ENCODE measurements around the gene POMT1. TPM values are rescaled to one million over a fixed set of nuclear protein-coding genes. Genes with fewer than 3 reads are reported as not detected.

POMT1 gene
- total and polyA plus RNA-seq, 4 donors: 11.9 to 28.3 (median 23.1) TPM

- ATAC-seq (ENCODE audit: insufficient read depth, low FRiP score) (no peak), DNase-seq (no peak)
- Histone ChIP-seq H3K4me1 (ENCODE audit: control insufficient read depth in 5 of 5, insufficient read depth in 5 of 5, low read length in 5 of 5) (no peaks in the 10 kb centered on the region), H3K27ac (ENCODE audit: low read depth in 1 of 2, low read length in 1 of 2) (no peak overlapping the region), H3K27me3 (ENCODE audit: control insufficient read depth in 3 of 3, insufficient read depth in 3 of 3, low read length in 2 of 3) (no peaks in the 10 kb centered on the region), H3K9me3 (ENCODE audit: control insufficient read depth in 4 of 4, insufficient read depth in 3 of 4, low read length in 3 of 4) (no peaks in the 10 kb centered on the region), H3K4me3 (no peak overlapping the region), H3K9ac (ENCODE audit: insufficient read depth in 1 of 2, low read length in 2 of 2) (no peak overlapping the region), H3K36me3 (ENCODE audit: control insufficient read depth in 4 of 4, insufficient read depth in 4 of 4, low read length in 4 of 4) (peaks cover 25 to 89% (median 78%) of the 10 kb centered on the region in 4 donors)
- 96 to 97% methylated on average over 1 of the region's 1 CpG for WGBS, 2 donors
- TF ChIP-seq, protein P1, sequence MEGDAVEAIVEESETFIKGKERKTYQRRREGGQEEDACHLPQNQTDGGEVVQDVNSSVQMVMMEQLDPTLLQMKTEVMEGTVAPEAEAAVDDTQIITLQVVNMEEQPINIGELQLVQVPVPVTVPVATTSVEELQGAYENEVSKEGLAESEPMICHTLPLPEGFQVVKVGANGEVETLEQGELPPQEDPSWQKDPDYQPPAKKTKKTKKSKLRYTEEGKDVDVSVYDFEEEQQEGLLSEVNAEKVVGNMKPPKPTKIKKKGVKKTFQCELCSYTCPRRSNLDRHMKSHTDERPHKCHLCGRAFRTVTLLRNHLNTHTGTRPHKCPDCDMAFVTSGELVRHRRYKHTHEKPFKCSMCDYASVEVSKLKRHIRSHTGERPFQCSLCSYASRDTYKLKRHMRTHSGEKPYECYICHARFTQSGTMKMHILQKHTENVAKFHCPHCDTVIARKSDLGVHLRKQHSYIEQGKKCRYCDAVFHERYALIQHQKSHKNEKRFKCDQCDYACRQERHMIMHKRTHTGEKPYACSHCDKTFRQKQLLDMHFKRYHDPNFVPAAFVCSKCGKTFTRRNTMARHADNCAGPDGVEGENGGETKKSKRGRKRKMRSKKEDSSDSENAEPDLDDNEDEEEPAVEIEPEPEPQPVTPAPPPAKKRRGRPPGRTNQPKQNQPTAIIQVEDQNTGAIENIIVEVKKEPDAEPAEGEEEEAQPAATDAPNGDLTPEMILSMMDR (IDR thresholded peaks at IDR 0.05; ENCODE audit: control extremely low read depth, extremely low read depth): no peak
Measured at GRCh38 chr9:131480258-131480657, 22.5 kb upstream of the POMT1 start.

DNA sequence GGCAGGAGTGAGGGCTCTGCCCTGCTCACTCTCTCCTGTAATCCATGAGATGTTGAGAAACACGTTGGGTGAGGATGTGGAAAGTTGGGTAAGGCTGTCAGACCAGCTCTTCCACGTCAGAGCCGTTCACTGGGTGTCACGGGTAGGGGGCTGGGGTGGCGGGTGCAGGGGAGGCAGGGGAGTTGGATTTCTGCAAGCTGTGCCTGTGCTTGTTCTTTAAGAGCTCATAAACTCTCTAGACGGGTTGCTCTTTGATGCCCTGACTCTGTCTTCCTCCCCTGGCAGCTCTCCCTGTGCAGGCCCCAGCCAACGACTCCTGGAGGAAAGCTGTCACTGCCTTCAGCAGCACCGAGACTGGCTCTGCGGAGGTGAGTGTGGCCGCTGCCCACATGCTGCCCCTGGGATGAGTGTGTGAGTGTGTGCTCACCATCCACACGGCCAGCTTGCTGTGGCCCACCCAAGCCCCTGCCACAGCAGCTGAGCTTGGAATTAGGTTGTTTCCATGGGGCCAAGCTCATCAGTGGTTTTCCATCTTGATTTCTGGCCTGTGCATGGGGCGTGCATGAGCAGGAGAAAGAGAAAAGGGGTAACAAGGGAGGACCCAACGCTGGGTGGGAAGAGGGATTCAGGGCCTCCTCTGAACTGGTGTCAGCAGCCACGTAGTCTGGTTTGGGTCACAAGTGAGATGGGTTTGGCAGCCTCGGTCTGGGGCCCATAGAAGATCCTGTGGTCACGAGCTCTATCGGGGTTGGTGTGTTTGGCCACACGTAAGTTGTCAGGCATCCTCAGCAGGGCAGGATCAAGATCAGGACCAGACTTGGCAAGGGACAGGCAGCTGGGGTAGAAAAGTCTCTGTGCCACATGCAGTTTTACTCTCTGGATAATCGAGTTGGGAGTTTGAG lies 21.0 kb upstream of the POMT1 start:
- Histone ChIP-seq H3K9me3 (ENCODE audit: control insufficient read depth in 4 of 4, insufficient read depth in 3 of 4, low read length in 3 of 4) (no peaks in the 10 kb centered on the region), H3K4me1 (ENCODE audit: control insufficient read depth in 5 of 5, insufficient read depth in 5 of 5, low read length in 5 of 5) (no peaks in the 10 kb centered on the region), H3K36me3 (ENCODE audit: control insufficient read depth in 4 of 4, insufficient read depth in 4 of 4, low read length in 4 of 4) (peaks cover 21 to 89% (median 84%) of the 10 kb centered on the region in 4 donors), H3K4me3 (no peak overlapping the region), H3K27me3 (ENCODE audit: control insufficient read depth in 3 of 3, insufficient read depth in 3 of 3, low read length in 2 of 3) (no peaks in the 10 kb centered on the region), H3K9ac (ENCODE audit: insufficient read depth in 1 of 2, low read length in 2 of 2) (no peak overlapping the region), H3K27ac (ENCODE audit: low read depth in 1 of 2, low read length in 1 of 2) (peak overlapping the region in 1 of 2 donors; percentile 74)
- TF ChIP-seq, protein P1 (IDR thresholded peaks at IDR 0.05; ENCODE audit: control extremely low read depth, extremely low read depth): no peak
- ATAC-seq (ENCODE audit: insufficient read depth, low FRiP score): no peak
- peak in 1 of 3 donors; percentile 40 for DNase-seq
- WGBS, 2 donors: 72 to 83% methylated on average over 19 of the region's 19 CpGs

GRCh38 chr9:131482343-131483006 lies 20.2 kb upstream of the POMT1 start:
- Histone ChIP-seq H3K27me3 (ENCODE audit: control insufficient read depth in 3 of 3, insufficient read depth in 3 of 3, low read length in 2 of 3) (no peaks in the 10 kb centered on the region), H3K36me3 (ENCODE audit: control insufficient read depth in 4 of 4, insufficient read depth in 4 of 4, low read length in 4 of 4) (peaks cover 21 to 89% (median 81%) of the 10 kb centered on the region in 4 donors), H3K9ac (ENCODE audit: insufficient read depth in 1 of 2, low read length in 2 of 2) (no peak overlapping the region), H3K4me1 (ENCODE audit: control insufficient read depth in 5 of 5, insufficient read depth in 5 of 5, low read length in 5 of 5) (no peaks in the 10 kb centered on the region), H3K9me3 (ENCODE audit: control insufficient read depth in 4 of 4, insufficient read depth in 3 of 4, low read length in 3 of 4) (no peaks in the 10 kb centered on the region), H3K4me3 (no peak overlapping the region), H3K27ac (ENCODE audit: low read depth in 1 of 2, low read length in 1 of 2) (peak overlapping the region in 1 of 2 donors; percentile 74)
- TF ChIP-seq, protein P1 (IDR thresholded peaks at IDR 0.05; ENCODE audit: control extremely low read depth, extremely low read depth): no peak
- WGBS, 2 donors: 93 to 94% methylated on average over 24 of the region's 24 CpGs
- no peak for DNase-seq
- ATAC-seq (ENCODE audit: insufficient read depth, low FRiP score): no peak
